ENCODE measurements around the gene CDK11B.

GRCh38 chr1:1624443-1625403 is 34.1 kb downstream of the CDK11B start:
- TF ChIP-seq CTCF (IDR thresholded peaks at IDR 0.05) (no peak), POLR2A (IDR thresholded peaks at IDR 0.05) (no peak)

Measured in lower leg skin (tissue), 3 donors.